Muscle of leg (tissue), 11 donors: ENCODE data around the gene MEIS2. TPM values are rescaled to one million over a fixed set of nuclear protein-coding genes. Genes with fewer than 3 reads are reported as not detected.

ENCODE experiments used
- DNase-seq: peaks from one replicate; pipeline ENCODE4 v3.0.0; 2013
- H3K27ac ChIP-seq: one replicate; pipeline ENCODE4 v1.5.1; 2013; ENCODE audit warnings: mild to moderate bottlenecking, low read length, control low read depth
- H3K27me3 ChIP-seq: one replicate; pipeline ENCODE4 v1.6.1; 2013; ENCODE audit warnings: low read length; ENCODE audit not compliant: control insufficient read depth, insufficient read depth
- H3K36me3 ChIP-seq: one replicate; pipeline ENCODE4 v1.6.1; 2013; ENCODE audit warnings: low read length; ENCODE audit not compliant: control insufficient read depth, insufficient read depth
- H3K4me1 ChIP-seq: one replicate; pipeline ENCODE4 v1.6.1; 2013; ENCODE audit warnings: low read length; ENCODE audit not compliant: control insufficient read depth, insufficient read depth
- H3K4me3 ChIP-seq: one replicate; pipeline ENCODE4 v1.5.1; 2013; ENCODE audit warnings: low read length, control low read depth
- H3K9me3 ChIP-seq: replicated peaks from 2 replicates; pipeline ENCODE4 v1.6.1; 2013; ENCODE audit warnings: low read depth, low read length; ENCODE audit not compliant: control insufficient read depth
- WGBS: methylation state at CpG from one replicate; pipeline ENCODE4 v1.1.5; 2013; ENCODE audit warnings: missing lambda C conversion rate; ENCODE audit not compliant: insufficient coverage; 5-methylcytosine and 5-hydroxymethylcytosine counted together
- polyA plus RNA-seq, 8 donors: library from polyadenylated mRNA; unstranded; fragments of 120-200 nt; gene quantifications; one replicate each; pipeline versions ENCODE4 v1.2.1 to v1.2.3, GENCODE V29; 2013; ENCODE audit warnings: inconsistent platforms in 1 of 8, low replicate concordance in 1 of 8; ENCODE audit not compliant: insufficient read length in 8 of 8, insufficient read depth in 1 of 8
- total RNA-seq: library from RNA; stranded (reverse); fragments of 120-200 nt; gene quantifications from one replicate; pipeline ENCODE4 v1.2.4, GENCODE V29; 2013

The MEIS2 gene
- total and polyA plus RNA-seq, 9 donors, result 3.8 to 13.9 (median 7.0) TPM

- DNase-seq, result no peak
- no peaks in the 10 kb centered on the region for H3K4me1 ChIP-seq
- no CpG with 5 or more reads among the region's 3 CpGs for WGBS
- H3K27ac ChIP-seq, result no peak overlapping the region
- no peaks in the 10 kb centered on the region for H3K36me3 ChIP-seq
- H3K27me3 ChIP-seq, result no peaks in the 10 kb centered on the region
- H3K4me3 ChIP-seq, result no peak overlapping the region
- H3K9me3 ChIP-seq, result no peaks in the 10 kb centered on the region
These were observed 160.1 kb downstream of the MEIS2 start for GRCh38 chr15:36940219-36940618.

- 87% methylated on average over 6 of the region's 7 CpGs for WGBS
- no peak overlapping the region for H3K4me3 ChIP-seq
- H3K9me3 ChIP-seq, result no peaks in the 10 kb centered on the region
- H3K4me1 ChIP-seq, result no peaks in the 10 kb centered on the region
- no peaks in the 10 kb centered on the region for H3K27me3 ChIP-seq
- H3K27ac ChIP-seq, result no peak overlapping the region
- no peaks in the 10 kb centered on the region for H3K36me3 ChIP-seq
- no peak for DNase-seq
These were observed 161.6 kb downstream of the MEIS2 start for GRCh38 chr15:36938764-36939163.

- Histone ChIP-seq H3K9me3 (no peaks in the 10 kb centered on the region), H3K4me3 (no peak overlapping the region), H3K27ac (no peak overlapping the region), H3K4me1 (no peaks in the 10 kb centered on the region), H3K27me3 (no peaks in the 10 kb centered on the region), H3K36me3 (no peaks in the 10 kb centered on the region)
- WGBS, result 82% methylated on average over 4 of the region's 4 CpGs
- DNase-seq, result no peak
These were observed 162.2 kb downstream of the MEIS2 start for GRCh38 chr15:36938131-36938530.

GRCh38 chr15:36936613-36937012, 163.7 kb downstream of the MEIS2 start:
- no peak for DNase-seq
- no peaks in the 10 kb centered on the region for H3K4me1 ChIP-seq
- H3K9me3 ChIP-seq, result no peaks in the 10 kb centered on the region
- no peaks in the 10 kb centered on the region for H3K27me3 ChIP-seq
- H3K4me3 ChIP-seq, result no peak overlapping the region
- no peaks in the 10 kb centered on the region for H3K36me3 ChIP-seq
- no peak overlapping the region for H3K27ac ChIP-seq

- H3K4me3 ChIP-seq, result no peak overlapping the region
- H3K9me3 ChIP-seq, result no peaks in the 10 kb centered on the region
- H3K27ac ChIP-seq, result no peak overlapping the region
- H3K4me1 ChIP-seq, result no peaks in the 10 kb centered on the region
- no CpG with 5 or more reads among the region's 5 CpGs for WGBS
- DNase-seq, result no peak
- no peaks in the 10 kb centered on the region for H3K36me3 ChIP-seq
- no peaks in the 10 kb centered on the region for H3K27me3 ChIP-seq
These were observed 166.9 kb downstream of the MEIS2 start for GRCh38 chr15:36933255-36933990.

- 100% methylated on average over 2 of the region's 5 CpGs for WGBS
- no peak for DNase-seq
- H3K27me3 ChIP-seq, result no peaks in the 10 kb centered on the region
- no peaks in the 10 kb centered on the region for H3K36me3 ChIP-seq
- no peak overlapping the region for H3K27ac ChIP-seq
- H3K4me1 ChIP-seq, result no peaks in the 10 kb centered on the region
- no peaks in the 10 kb centered on the region for H3K9me3 ChIP-seq
- H3K4me3 ChIP-seq, result no peak overlapping the region
These were observed 168.3 kb downstream of the MEIS2 start for GRCh38 chr15:36932070-36932469.

- 47% methylated on average over 2 of the region's 3 CpGs for WGBS
- no peaks in the 10 kb centered on the region for H3K27me3 ChIP-seq
- H3K4me1 ChIP-seq, result no peaks in the 10 kb centered on the region
- no peak overlapping the region for H3K27ac ChIP-seq
- DNase-seq, result no peak
- no peaks in the 10 kb centered on the region for H3K9me3 ChIP-seq
- H3K4me3 ChIP-seq, result no peak overlapping the region
- H3K36me3 ChIP-seq, result no peaks in the 10 kb centered on the region
These were observed 168.9 kb downstream of the MEIS2 start for GRCh38 chr15:36931434-36931833.

GRCh38 chr15:36926427-36926825, 173.9 kb downstream of the MEIS2 start:
- Histone ChIP-seq H3K4me1 (no peaks in the 10 kb centered on the region), H3K9me3 (no peaks in the 10 kb centered on the region), H3K27me3 (no peaks in the 10 kb centered on the region), H3K4me3 (no peak overlapping the region), H3K27ac (no peak overlapping the region), H3K36me3 (no peaks in the 10 kb centered on the region)
- DNase-seq, result no peak
- no CpG with 5 or more reads among the region's 3 CpGs for WGBS

- no peaks in the 10 kb centered on the region for H3K36me3 ChIP-seq
These were observed 174.5 kb downstream of the MEIS2 start for GRCh38 chr15:36925653-36926426.

GRCh38 chr15:36925049-36925448, 175.3 kb downstream of the MEIS2 start:
- H3K27me3 ChIP-seq, result no peaks in the 10 kb centered on the region
- DNase-seq, result no peak
- H3K27ac ChIP-seq, result no peak overlapping the region
- no peaks in the 10 kb centered on the region for H3K9me3 ChIP-seq
- no peak overlapping the region for H3K4me3 ChIP-seq
- 87% methylated on average over 3 of the region's 5 CpGs for WGBS
- no peaks in the 10 kb centered on the region for H3K4me1 ChIP-seq
- no peaks in the 10 kb centered on the region for H3K36me3 ChIP-seq

More at GRCh38 chr15:36925653-36926426, 174.5 kb downstream of the MEIS2 start:
- no peaks in the 10 kb centered on the region for H3K4me1 ChIP-seq
- H3K9me3 ChIP-seq, result no peaks in the 10 kb centered on the region
- no peaks in the 10 kb centered on the region for H3K27me3 ChIP-seq
- H3K27ac ChIP-seq, result no peak overlapping the region
- 20% methylated on average over 1 of the region's 9 CpGs for WGBS
- no peak overlapping the region for H3K4me3 ChIP-seq
- DNase-seq, result no peak
